HAP-1 (cell line): ENCODE measurements around the gene DHRS13.
"Not testable (repeated sequence)": the region's sequence is repeated elsewhere in the genome, so short reads cannot be mapped to it uniquely, and the experiment has no call there.

Experiments used
- DNase-seq, 2 experiments: peaks; one replicate each; pipeline ENCODE4 v3.0.0-alpha.2; 2016 to 2020; ENCODE audit warnings: low spot score in 2 of 2
- H3K27me3 ChIP-seq: fragments of 250-450 bp; sonication (Bioruptor Pico); 2 replicates; pipeline ENCODE4 v1.5.1; 2020; ENCODE audit warnings: low read depth, mild to moderate bottlenecking, moderate library complexity
- H3K36me3 ChIP-seq: fragments of 250-450 bp; sonication (Bioruptor Pico); replicated peaks from 2 replicates; pipeline ENCODE4 v1.5.1; 2020; ENCODE audit warnings: mild to moderate bottlenecking
- H3K4me1 ChIP-seq: fragments of 250-450 bp; sonication (Bioruptor Pico); 2 replicates; pipeline ENCODE4 v1.5.1; 2020; ENCODE audit warnings: mild to moderate bottlenecking
- H3K4me3 ChIP-seq: fragments of 250-450 bp; sonication (Bioruptor Pico); 2 replicates; pipeline ENCODE4 v1.5.1; 2020; ENCODE audit warnings: mild to moderate bottlenecking, moderate library complexity
- H3K9me3 ChIP-seq: fragments of 250-450 bp; sonication (Bioruptor Pico); 2 replicates; pipeline ENCODE4 v1.5.1; 2020; ENCODE audit warnings: mild to moderate bottlenecking, moderate library complexity
- in situ Hi-C: fragments of 300-500 bp; cut with MboI; formaldehyde crosslinking; loops from 3 replicates; pipeline ENCODE4 v1.14.3; 2020; ENCODE audit warnings: low sequenced_read_pairs, inconsistent platforms, mixed read lengths

Gene DHRS13

GRCh38 chr17:28862561-28862960, 40.3 kb downstream of the DHRS13 start:
- H3K4me1 ChIP-seq: no peaks in the 10 kb centered on the region
- DNase-seq: no peak
- peaks cover 24% of the 10 kb centered on the region for H3K36me3 ChIP-seq
- in situ Hi-C loops: no loop called here
- H3K9me3 ChIP-seq: no peaks in the 10 kb centered on the region
- no peaks in the 10 kb centered on the region for H3K27me3 ChIP-seq
- no peak overlapping the region for H3K4me3 ChIP-seq

- Histone ChIP-seq H3K9me3 (no peaks in the 10 kb centered on the region), H3K4me3 (no peak overlapping the region), H3K27me3 (no peaks in the 10 kb centered on the region), H3K4me1 (no peaks in the 10 kb centered on the region), H3K36me3 (peaks cover 28% of the 10 kb centered on the region)
- no peak for DNase-seq
- in situ Hi-C loops: no loop called here
These were observed 41.3 kb downstream of the DHRS13 start for GRCh38 chr17:28861393-28862203.

GRCh38 chr17:28860363-28860808, 42.5 kb downstream of the DHRS13 start:
- Histone ChIP-seq H3K4me1 (peaks cover 5% of the 10 kb centered on the region), H3K4me3 (no peak overlapping the region), H3K9me3 (no peaks in the 10 kb centered on the region), H3K36me3 (peaks cover 31% of the 10 kb centered on the region), H3K27me3 (no peaks in the 10 kb centered on the region)
- DNase-seq: no peak
- in situ Hi-C loops: no loop called here

GRCh38 chr17:28858801-28859355, 44.0 kb downstream of the DHRS13 start:
- H3K9me3 ChIP-seq: no peaks in the 10 kb centered on the region
- no peak overlapping the region for H3K4me3 ChIP-seq
- DNase-seq: no peak
- in situ Hi-C loops: no loop called here
- no peaks in the 10 kb centered on the region for H3K27me3 ChIP-seq
- H3K36me3 ChIP-seq: peaks cover 31% of the 10 kb centered on the region
- peaks cover 9% of the 10 kb centered on the region for H3K4me1 ChIP-seq

- Histone ChIP-seq H3K36me3 (peaks cover 31% of the 10 kb centered on the region), H3K27me3 (no peaks in the 10 kb centered on the region), H3K4me1 (peaks cover 9% of the 10 kb centered on the region), H3K4me3 (no peak overlapping the region), H3K9me3 (no peaks in the 10 kb centered on the region)
- DNase-seq: no peak
- in situ Hi-C loops: no loop called here
These were observed 44.7 kb downstream of the DHRS13 start for GRCh38 chr17:28857905-28858800.

- no peak for DNase-seq
- peaks cover 9% of the 10 kb centered on the region for H3K4me1 ChIP-seq
- H3K9me3 ChIP-seq: no peaks in the 10 kb centered on the region
- no peaks in the 10 kb centered on the region for H3K27me3 ChIP-seq
- H3K36me3 ChIP-seq: peaks cover 31% of the 10 kb centered on the region
- in situ Hi-C loops: no loop called here
- peak overlapping the region; percentile 86; the same call in 1 of the 2 replicates for H3K4me3 ChIP-seq
These were observed 46.8 kb downstream of the DHRS13 start for GRCh38 chr17:28856028-28856574.

GRCh38 chr17:28855336-28855679, 47.6 kb downstream of the DHRS13 start:
- in situ Hi-C loops: no loop called here
- H3K36me3 ChIP-seq: peaks cover 25% of the 10 kb centered on the region
- DNase-seq: no peak
- peaks cover 9% of the 10 kb centered on the region for H3K4me1 ChIP-seq
- no peaks in the 10 kb centered on the region for H3K27me3 ChIP-seq
- H3K4me3 ChIP-seq: peak overlapping the region; percentile 86
- no peaks in the 10 kb centered on the region for H3K9me3 ChIP-seq

- Histone ChIP-seq H3K27me3 (no peaks in the 10 kb centered on the region), H3K9me3 (no peaks in the 10 kb centered on the region), H3K36me3 (peaks cover 23% of the 10 kb centered on the region), H3K4me1 (peaks cover 9% of the 10 kb centered on the region), H3K4me3 (peak within 1 kb of the TSS; percentile 86)
- DNase-seq: peak; percentile 76 to 88
- in situ Hi-C loops: no loop called here
These were observed 48.2 kb downstream of the DHRS13 start, which contains the start of gene ERAL1 for GRCh38 chr17:28854457-28855335. TSS of gene ERAL1 (plus strand) at chr17:28855016. CDS start at chr17:28855035, 19 bp downstream.

GRCh38 chr17:28853295-28853694, 49.6 kb downstream of the DHRS13 start:
- no peaks in the 10 kb centered on the region for H3K27me3 ChIP-seq
- H3K9me3 ChIP-seq: no peaks in the 10 kb centered on the region
- in situ Hi-C loops: no loop called here
- H3K4me1 ChIP-seq: peaks cover 9% of the 10 kb centered on the region
- peaks cover 14% of the 10 kb centered on the region for H3K36me3 ChIP-seq
- H3K4me3 ChIP-seq: no peak overlapping the region
- DNase-seq: no peak

- Histone ChIP-seq H3K4me3 (no peak overlapping the region), H3K9me3 (no peaks in the 10 kb centered on the region), H3K36me3 (no peaks in the 10 kb centered on the region), H3K4me1 (peaks cover 2% of the 10 kb centered on the region; the same call in 1 of the 2 replicates), H3K27me3 (no peaks in the 10 kb centered on the region)
- in situ Hi-C loops: no loop called here
- DNase-seq: no peak
These were observed 53.6 kb downstream of the DHRS13 start for GRCh38 chr17:28849281-28849680.

GRCh38 chr17:28848667-28849066, 54.2 kb downstream of the DHRS13 start:
- in situ Hi-C loops, H3K9me3 ChIP-seq, H3K4me1 ChIP-seq, H3K4me3 ChIP-seq, H3K27me3 ChIP-seq, H3K36me3 ChIP-seq: not testable (repeated sequence)
- DNase-seq: peak in 1 of 2 experiments; percentile 58
